ENCODE data around the gene MIPOL1. TPM values are rescaled to one million over a fixed set of nuclear protein-coding genes. Genes with fewer than 3 reads are reported as not detected.

MIPOL1 gene
- total RNA-seq, 1 experiment from 2014 or later = 15.4 TPM

DNA sequence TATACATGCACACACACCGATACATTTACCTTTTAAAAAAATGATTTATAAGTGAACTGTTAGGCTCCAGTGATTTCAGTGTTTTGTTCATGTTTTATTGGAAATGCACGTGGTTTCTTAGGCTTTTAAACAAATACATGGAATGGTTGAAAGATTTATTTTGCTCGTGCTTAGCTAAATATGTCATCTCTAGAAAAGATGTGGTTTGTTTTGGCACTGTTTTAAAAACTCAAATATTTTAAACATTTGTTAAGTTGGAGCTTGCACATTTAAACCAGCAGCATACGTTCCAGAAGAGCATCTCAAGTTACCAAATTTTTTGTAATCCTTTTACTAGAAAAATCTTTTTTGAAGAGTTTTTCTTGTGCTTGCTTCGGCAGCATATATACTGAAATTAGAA is 352.8 kb downstream of the MIPOL1 start:
- ChIA-PET RAD21 (ENCODE audit: low non-redundant PET in 1 of 2, low total read pairs in 2 of 2, uncharacterized antibody in 2 of 2, unreplicated experiment in 2 of 2) (no interaction called here), POLR2A (no interaction called here), CTCF (no interaction called here)
- H3K9me3 ChIP-seq (ENCODE audit: control insufficient read depth in 1 of 2, insufficient read depth in 1 of 2, low read depth in 1 of 2, low read length in 2 of 2) = no peaks in the 10 kb centered on the region
- H3K79me2 ChIP-seq (ENCODE audit: insufficient read depth, low read length) = no peaks in the 10 kb centered on the region
- H3K9me2 ChIP-seq (ENCODE audit: insufficient read depth) = no peaks in the 10 kb centered on the region
- H3K36me3 ChIP-seq (ENCODE audit: control insufficient read depth in 1 of 2, insufficient read depth in 2 of 2, low read length in 2 of 2) = no peaks in the 10 kb centered on the region
- ATAC-seq (no peak), DNase-seq (ENCODE audit: low read depth, low spot score) (no peak)
- no peak overlapping the region for H3K4me2 ChIP-seq (ENCODE audit: low read length)
- H3K4me1 ChIP-seq (ENCODE audit: control insufficient read depth in 1 of 2, insufficient read depth in 2 of 2, low read length in 2 of 2) = no peaks in the 10 kb centered on the region
- H3K27me3 ChIP-seq (ENCODE audit: insufficient read depth, low read length) = no peaks in the 10 kb centered on the region
- intact Hi-C loops (cut with micrococcal nuclease) = no loop called here
- H3K4me3 ChIP-seq (replicated peaks in 1 of 2; ENCODE audit: low read depth in 1 of 2, low read length in 2 of 2) = no peak overlapping the region
- TF ChIP-seq CEBPB (IDR thresholded peaks at IDR 0.05; ENCODE audit: low read depth) = no peak
- no peak overlapping the region for H2AFZ ChIP-seq (ENCODE audit: low read depth, low read length, poor library complexity, severe bottlenecking)
- H3K9ac ChIP-seq (ENCODE audit: low read length) = no peak overlapping the region
- no peak overlapping the region for H3K27ac ChIP-seq (ENCODE audit: low read depth, low read length)
- BruUV-seq (replicated peaks) = no TSS peak
- H4K20me1 ChIP-seq (ENCODE audit: insufficient read depth) = no peaks in the 10 kb centered on the region

GRCh38 chr14:37551119-37551518 is 353.4 kb downstream of the MIPOL1 start:
- Histone ChIP-seq H3K27ac (ENCODE audit: low read depth, low read length) (no peak overlapping the region), H3K36me3 (ENCODE audit: control insufficient read depth in 1 of 2, insufficient read depth in 2 of 2, low read length in 2 of 2) (no peaks in the 10 kb centered on the region), H3K4me1 (ENCODE audit: control insufficient read depth in 1 of 2, insufficient read depth in 2 of 2, low read length in 2 of 2) (no peaks in the 10 kb centered on the region), H3K4me3 (replicated peaks in 1 of 2; ENCODE audit: low read depth in 1 of 2, low read length in 2 of 2) (no peak overlapping the region), H3K27me3 (ENCODE audit: insufficient read depth, low read length) (no peaks in the 10 kb centered on the region), H3K4me2 (ENCODE audit: low read length) (no peak overlapping the region), H3K9me3 (ENCODE audit: control insufficient read depth in 1 of 2, insufficient read depth in 1 of 2, low read depth in 1 of 2, low read length in 2 of 2) (no peaks in the 10 kb centered on the region), H4K20me1 (ENCODE audit: insufficient read depth) (no peaks in the 10 kb centered on the region), H2AFZ (ENCODE audit: low read depth, low read length, poor library complexity, severe bottlenecking) (no peak overlapping the region), H3K9ac (ENCODE audit: low read length) (no peak overlapping the region), H3K9me2 (ENCODE audit: insufficient read depth) (no peaks in the 10 kb centered on the region), H3K79me2 (ENCODE audit: insufficient read depth, low read length) (no peaks in the 10 kb centered on the region)
- no TSS peak for BruUV-seq (replicated peaks)
- CTCF ChIA-PET = no interaction called here
- intact Hi-C loops (cut with micrococcal nuclease) = no loop called here
- RAD21 ChIA-PET (ENCODE audit: low non-redundant PET in 1 of 2, low total read pairs in 2 of 2, uncharacterized antibody in 2 of 2, unreplicated experiment in 2 of 2) = no interaction called here
- POLR2A ChIA-PET = no interaction called here
- ATAC-seq (no peak), DNase-seq (ENCODE audit: low read depth, low spot score) (no peak)
- TF ChIP-seq CBX3 (IDR thresholded peaks at IDR 0.05; ENCODE audit: low read depth) (no peak), TCF7L2 (IDR thresholded peaks at IDR 0.05; ENCODE audit: borderline replicate concordance, extremely low read depth, insufficient read depth, insufficient read length) (no peak), YY1 (IDR thresholded peaks at IDR 0.05; ENCODE audit: extremely low read depth, insufficient replicate concordance, low read depth, low read length) (no peak), POLR2AphosphoS5 (IDR thresholded peaks at IDR 0.05; ENCODE audit: low read depth, low read length) (no peak), JUND (IDR thresholded peaks at IDR 0.05) (no peak), ZFX (IDR thresholded peaks at IDR 0.05) (no peak), ELF1 (IDR thresholded peaks at IDR 0.05; ENCODE audit: borderline replicate concordance, low read depth) (no peak), EZH2phosphoT487 (IDR thresholded peaks at IDR 0.05; ENCODE audit: borderline replicate concordance) (no peak), CEBPB (IDR thresholded peaks at IDR 0.05; ENCODE audit: low read depth) (no peak), MAX (IDR thresholded peaks at IDR 0.05) (no peak), ZBTB33 (IDR thresholded peaks at IDR 0.05; ENCODE audit: extremely low read depth, insufficient replicate concordance, low read length) (no peak), ZNF274 (IDR thresholded peaks at IDR 0.05; ENCODE audit: low read depth, low read length) (no peak), SRF (IDR thresholded peaks at IDR 0.05; ENCODE audit: low read depth) (no peak), SIN3A (IDR thresholded peaks at IDR 0.05; ENCODE audit: low read depth) (no peak), CTCF (IDR thresholded peaks at IDR 0.05 in 2 of 3, conservative IDR thresholded peaks at IDR 0.05 in 1 of 3; ENCODE audit: borderline replicate concordance in 1 of 3, insufficient read depth in 1 of 3, low read depth in 2 of 3, low read length in 2 of 3) (no peak)

Measured in HCT116 (cell line).